ENCODE results near the gene PRKG1. TPM values are rescaled to one million over a fixed set of nuclear protein-coding genes. Genes with fewer than 3 reads are reported as not detected.

PRKG1 gene
- total RNA-seq, 1 experiment from 2014 or later: 7.4 TPM

DNA sequence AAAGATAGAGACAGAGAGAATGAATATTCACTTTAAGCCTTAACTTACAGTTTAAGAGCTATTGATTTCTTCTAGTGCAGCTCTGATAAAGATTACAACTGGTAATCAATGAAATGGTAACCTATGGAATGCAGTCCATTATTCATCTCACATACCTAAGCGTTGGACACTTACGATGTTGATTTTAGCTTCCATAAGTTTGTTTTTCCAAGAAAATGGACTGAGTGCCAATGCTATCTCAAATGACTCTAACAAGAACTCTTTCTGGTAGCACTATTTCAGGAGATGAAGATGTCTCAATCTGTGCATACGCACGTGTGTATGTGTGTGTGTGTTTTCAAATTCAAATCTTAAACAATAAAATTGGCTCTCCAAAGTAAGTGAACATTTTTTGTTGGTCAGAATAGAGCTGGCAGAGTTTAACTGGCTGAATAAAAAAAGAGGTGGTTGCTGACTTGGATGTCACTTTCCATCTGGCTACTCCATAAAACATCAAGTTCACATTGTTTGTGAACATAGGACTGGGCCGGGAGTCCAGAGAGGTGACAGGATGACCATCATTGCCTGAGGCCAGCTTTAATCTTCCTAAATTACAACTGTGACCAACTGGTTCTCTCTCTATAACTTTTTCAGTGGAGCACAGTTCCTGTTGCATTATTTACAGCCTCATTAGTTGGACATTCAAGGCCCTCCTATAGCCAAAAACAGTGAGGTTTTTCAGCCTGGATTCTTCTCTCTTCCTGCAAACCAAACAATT lies 732.0 kb downstream of the PRKG1 start:
- Histone ChIP-seq H3K4me3 (ENCODE audit: low read length) (no peak overlapping the region), H3K36me3 (ENCODE audit: low read depth, low read length) (no peaks in the 10 kb centered on the region), H2AFZ (ENCODE audit: low read length) (0 out of 2 replicates have a peak overlapping the region, but pooled peaks have one; percentile 4), H3K4me1 (ENCODE audit: insufficient read depth, low read length) (peaks cover 37% of the 10 kb centered on the region), H3F3A (ENCODE audit: low read length, unreplicated experiment) (no peaks in the 10 kb centered on the region), H3K9me3 (ENCODE audit: low read length) (no peaks in the 10 kb centered on the region), H3K27me3 (ENCODE audit: low read length) (no peaks in the 10 kb centered on the region), H3K27ac (ENCODE audit: low read length) (peak overlapping the region; percentile 49), H3K79me2 (ENCODE audit: low read length) (no peaks in the 10 kb centered on the region), H3K4me2 (ENCODE audit: low read length) (peak overlapping the region; percentile 1), H4K20me1 (ENCODE audit: low read length) (no peaks in the 10 kb centered on the region), H3K9me2 (replicated peaks; ENCODE audit: low read length) (no peaks in the 10 kb centered on the region), H3K9ac (ENCODE audit: low read length) (no peak overlapping the region)
- TF ChIP-seq CTCF (conservative IDR thresholded peaks at IDR 0.05; ENCODE audit: low read depth, low read length) (no peak), EZH2 (IDR thresholded peaks at IDR 0.05; ENCODE audit: low read length, unreplicated experiment) (no peak), EZH2phosphoT487 (IDR thresholded peaks at IDR 0.05; ENCODE audit: borderline replicate concordance, low read length) (no peak)
- peak; percentile 72 for DNase-seq
- ChIA-PET POLR2A (ENCODE audit: unreplicated experiment) (no interaction called here), CTCF (interaction anchor here (0.5 kb wide), 1 partner anchor 502 kb away, joined by 3 read pairs; no protein-coding TSS in a partner anchor)
- intact Hi-C loops (cut with micrococcal nuclease): loop anchor here (5.0 to 10.0 kb wide), 3 partner anchors 159 to 741 kb away; no protein-coding TSS in a partner anchor
- ATAC-seq: peak; percentile 9; the same call in 1 of the 2 replicates
- no TSS peak for BruUV-seq (replicated peaks)

DNA sequence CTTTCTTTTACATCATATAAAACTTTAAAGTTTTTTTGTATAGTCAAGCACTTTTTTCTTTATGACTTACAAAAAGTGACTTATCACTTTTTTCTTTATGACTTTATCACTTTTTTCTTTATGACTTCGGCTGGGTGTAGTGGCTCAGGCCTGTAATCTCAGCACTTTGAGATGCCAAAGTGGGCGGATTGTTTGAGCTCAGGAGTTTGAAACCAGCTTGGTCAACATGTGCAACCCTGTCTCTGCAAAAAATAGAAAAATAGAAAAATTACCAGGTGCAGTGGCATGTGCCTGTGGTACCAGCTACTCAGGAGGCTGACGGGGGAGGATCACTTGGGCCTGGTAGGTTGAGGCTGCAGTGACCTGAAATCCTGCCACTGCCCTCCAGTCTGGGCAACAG lies 733.9 kb downstream of the PRKG1 start:
- ChIA-PET POLR2A (ENCODE audit: unreplicated experiment) (no interaction called here), CTCF (no interaction called here)
- no peaks in the 10 kb centered on the region for H3K36me3 ChIP-seq (ENCODE audit: low read depth, low read length)
- no peaks in the 10 kb centered on the region; the same call in 1 of the 2 replicates for H3K9me2 ChIP-seq (replicated peaks; ENCODE audit: low read length)
- BruUV-seq (replicated peaks): no TSS peak
- ATAC-seq (no peak), DNase-seq (no peak)
- no peak for TF ChIP-seq EZH2phosphoT487 (IDR thresholded peaks at IDR 0.05; ENCODE audit: borderline replicate concordance, low read length)
- TF ChIP-seq CTCF (conservative IDR thresholded peaks at IDR 0.05; ENCODE audit: low read depth, low read length): no peak
- no peak for TF ChIP-seq EZH2 (IDR thresholded peaks at IDR 0.05; ENCODE audit: low read length, unreplicated experiment)
- H3K79me2 ChIP-seq (ENCODE audit: low read length): no peaks in the 10 kb centered on the region
- H3F3A ChIP-seq (ENCODE audit: low read length, unreplicated experiment): no peaks in the 10 kb centered on the region
- H3K4me1 ChIP-seq (ENCODE audit: insufficient read depth, low read length): peaks cover 37% of the 10 kb centered on the region
- intact Hi-C loops (cut with micrococcal nuclease): loop anchor here (5.0 to 10.0 kb wide), 3 partner anchors 157 to 743 kb away; no protein-coding TSS in a partner anchor
- H2AFZ ChIP-seq (ENCODE audit: low read length): no peak overlapping the region
- no peaks in the 10 kb centered on the region for H3K27me3 ChIP-seq (ENCODE audit: low read length)
- no peak overlapping the region for H3K27ac ChIP-seq (ENCODE audit: low read length)
- no peaks in the 10 kb centered on the region for H3K9me3 ChIP-seq (ENCODE audit: low read length)
- no peak overlapping the region for H3K4me2 ChIP-seq (ENCODE audit: low read length)
- no peaks in the 10 kb centered on the region for H4K20me1 ChIP-seq (ENCODE audit: low read length)
- H3K4me3 ChIP-seq (ENCODE audit: low read length): no peak overlapping the region
- H3K9ac ChIP-seq (ENCODE audit: low read length): no peak overlapping the region

GRCh38 chr10:51815723-51816122 lies 741.4 kb downstream of the PRKG1 start:
- DNase-seq: no peak
- Histone ChIP-seq H3K4me2 (ENCODE audit: low read length) (no peak overlapping the region), H3K27ac (ENCODE audit: low read length) (no peak overlapping the region), H3K27me3 (ENCODE audit: low read length) (no peaks in the 10 kb centered on the region), H3K4me1 (ENCODE audit: insufficient read depth, low read length) (peaks cover 3% of the 10 kb centered on the region), H4K20me1 (ENCODE audit: low read length) (no peaks in the 10 kb centered on the region), H3K79me2 (ENCODE audit: low read length) (no peaks in the 10 kb centered on the region), H3F3A (ENCODE audit: low read length, unreplicated experiment) (no peaks in the 10 kb centered on the region), H3K9me2 (replicated peaks; ENCODE audit: low read length) (no peaks in the 10 kb centered on the region; the same call in 1 of the 2 replicates), H3K9ac (ENCODE audit: low read length) (no peak overlapping the region), H3K36me3 (ENCODE audit: low read depth, low read length) (no peaks in the 10 kb centered on the region), H3K9me3 (ENCODE audit: low read length) (no peaks in the 10 kb centered on the region), H2AFZ (ENCODE audit: low read length) (no peak overlapping the region), H3K4me3 (ENCODE audit: low read length) (no peak overlapping the region)
- TF ChIP-seq EZH2 (IDR thresholded peaks at IDR 0.05; ENCODE audit: low read length, unreplicated experiment): no peak
- no peak for TF ChIP-seq EZH2phosphoT487 (IDR thresholded peaks at IDR 0.05; ENCODE audit: borderline replicate concordance, low read length)
- no peak for TF ChIP-seq CTCF (conservative IDR thresholded peaks at IDR 0.05; ENCODE audit: low read depth, low read length)
- intact Hi-C loops (cut with micrococcal nuclease): no loop called here
- no TSS peak for BruUV-seq (replicated peaks)
- CTCF ChIA-PET: no interaction called here
- ATAC-seq: no peak
- POLR2A ChIA-PET (ENCODE audit: unreplicated experiment): no interaction called here
